ENCODE data around the gene PRR5L.
A peak's percentile ranks its signal among the peaks of the same experiment; 100 is the strongest.
"Not testable (repeated sequence)": the region's sequence is repeated elsewhere in the genome, so short reads cannot be mapped to it uniquely, and the experiment has no call there.

The PRR5L gene

GRCh38 chr11:36509694-36510593, 213.9 kb downstream of the PRR5L start, which contains the start of gene TRAF6:
Gene TRAF6 (minus strand): TSS chr11:36510272. CDS start chr11:36501515, 8,757 bp downstream.
- peak; percentile 77 for DNase-seq

DNA sequence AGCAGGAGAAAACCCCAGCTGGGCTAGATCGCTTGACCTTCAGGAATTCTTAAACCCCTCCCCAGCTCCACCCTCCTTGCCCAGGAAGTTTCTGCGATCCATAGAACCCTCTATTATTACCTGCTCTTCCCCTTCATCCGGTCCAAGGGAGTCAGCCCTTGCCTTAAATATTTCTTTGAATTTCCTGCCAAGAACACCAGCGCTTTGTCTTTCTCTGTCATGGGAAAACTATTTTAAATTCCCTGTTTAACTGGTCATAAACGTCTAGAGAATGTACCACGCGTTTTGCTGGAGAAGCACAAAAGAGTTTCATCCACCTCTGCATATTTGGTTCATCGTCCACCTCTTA, 214.5 kb downstream of the PRR5L start:
- DNase-seq: no peak

DNA sequence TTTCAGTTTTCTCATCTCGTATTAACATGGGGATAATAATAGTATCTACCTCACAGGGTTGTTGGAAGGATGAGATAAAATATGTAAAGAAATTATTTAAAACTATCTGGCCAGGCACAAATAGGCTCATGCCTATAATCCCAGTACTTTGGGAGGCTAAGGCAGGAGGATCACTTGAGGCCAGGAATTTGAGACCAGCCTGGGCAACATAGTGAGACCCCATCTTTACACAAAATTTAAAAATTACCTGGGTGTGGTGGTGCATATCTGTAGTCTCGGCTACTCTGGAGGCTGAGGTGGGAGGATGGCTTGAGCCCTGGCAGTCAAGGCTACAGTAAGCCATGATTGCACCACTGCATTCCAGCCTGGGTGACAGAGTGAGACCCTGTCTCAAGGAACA, 215.0 kb downstream of the PRR5L start:
- not testable (repeated sequence) for DNase-seq

DNA sequence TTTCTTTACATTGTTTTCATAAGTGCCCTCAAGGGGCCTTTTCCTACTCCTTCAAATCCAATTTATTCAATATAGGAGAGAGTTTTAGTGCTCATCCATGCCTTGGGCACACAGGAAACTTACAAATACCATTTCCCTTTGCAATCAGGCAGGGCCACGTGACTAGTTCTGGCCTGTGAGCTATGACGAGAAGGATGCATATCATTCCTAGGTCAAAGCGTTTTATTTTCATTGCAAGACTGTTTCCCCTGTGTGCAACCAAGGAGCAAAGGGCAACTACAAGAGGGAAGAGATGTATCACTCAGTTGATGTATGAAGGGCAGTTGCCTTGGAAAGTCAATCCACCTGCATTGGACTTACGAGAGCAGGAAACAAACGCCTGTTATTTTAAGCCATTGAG, 215.9 kb downstream of the PRR5L start:
- no peak for DNase-seq

DNA sequence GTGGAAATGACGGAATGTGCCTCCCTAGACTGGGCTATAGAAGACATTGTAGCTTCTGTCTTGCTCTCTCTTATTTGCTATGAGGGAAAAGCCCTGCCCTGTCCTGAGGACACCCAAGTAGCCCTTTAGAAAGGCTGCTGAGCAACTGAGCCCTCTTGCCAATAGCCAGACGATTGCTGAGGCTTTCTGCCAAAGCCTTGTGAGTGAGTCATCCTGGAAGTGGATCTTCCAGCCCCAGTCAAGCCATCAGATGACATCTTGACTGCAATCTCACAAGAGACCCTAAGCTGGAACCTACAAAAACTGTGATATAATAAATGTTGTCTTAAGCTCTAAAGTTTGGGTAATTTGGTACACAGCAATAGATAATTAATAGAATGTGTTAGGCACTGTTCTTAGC, 217.9 kb downstream of the PRR5L start:
- no peak for DNase-seq

Measured in effector CD8-positive, alpha-beta T cell (primary cell).